GM21529 (cell line): Measurements from ENCODE around the gene SERPINC1.
"Not testable (repeated sequence)": the region's sequence is repeated elsewhere in the genome, so short reads cannot be mapped to it uniquely, and the experiment has no call there.

Source experiments
- ATAC-seq: cut with Tn5 transposase; IDR thresholded peaks from one replicate; pipeline ENCODE4 v1.9.1; 2021; ENCODE audit not compliant: unreplicated experiment

The SERPINC1 gene

DNA sequence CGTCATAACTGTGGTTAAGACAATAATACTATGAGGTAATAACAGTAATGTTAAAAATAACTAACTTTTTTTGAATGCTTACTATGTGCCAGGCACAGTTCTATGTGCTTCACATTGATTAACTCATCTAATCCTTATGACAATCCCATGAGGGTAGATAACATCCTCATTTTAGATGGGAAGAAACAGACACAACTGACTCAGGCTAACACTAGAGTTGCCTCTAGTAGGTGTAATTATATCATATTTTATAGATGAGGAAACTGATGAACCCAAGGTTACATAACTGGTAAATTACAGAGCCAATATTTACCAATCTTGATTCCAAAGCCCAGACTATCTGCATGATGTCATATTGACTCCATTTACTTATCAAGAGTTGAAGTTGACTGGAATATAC is 23.5 kb downstream of the SERPINC1 start:
- no peak for ATAC-seq

DNA sequence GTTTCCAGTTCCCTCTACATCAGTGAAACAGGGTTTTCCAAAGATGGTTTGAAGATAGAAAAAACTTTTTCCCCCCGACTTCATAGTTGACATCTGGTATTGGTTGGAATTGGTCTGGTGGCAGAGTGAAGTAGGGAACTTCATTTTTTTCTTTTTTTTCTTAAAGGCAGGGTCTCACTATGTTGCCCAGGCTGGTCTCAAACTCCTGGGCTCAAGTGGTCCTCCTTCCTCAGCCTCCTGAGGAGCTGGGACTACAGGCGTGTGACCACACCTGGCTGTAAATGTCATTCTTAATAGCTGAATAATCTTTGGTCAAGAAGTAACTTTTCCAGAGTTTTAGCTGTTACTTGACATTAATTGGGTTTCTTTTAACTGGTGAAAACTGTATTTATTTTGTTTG is 27.2 kb downstream of the SERPINC1 start:
- no peak for ATAC-seq

DNA sequence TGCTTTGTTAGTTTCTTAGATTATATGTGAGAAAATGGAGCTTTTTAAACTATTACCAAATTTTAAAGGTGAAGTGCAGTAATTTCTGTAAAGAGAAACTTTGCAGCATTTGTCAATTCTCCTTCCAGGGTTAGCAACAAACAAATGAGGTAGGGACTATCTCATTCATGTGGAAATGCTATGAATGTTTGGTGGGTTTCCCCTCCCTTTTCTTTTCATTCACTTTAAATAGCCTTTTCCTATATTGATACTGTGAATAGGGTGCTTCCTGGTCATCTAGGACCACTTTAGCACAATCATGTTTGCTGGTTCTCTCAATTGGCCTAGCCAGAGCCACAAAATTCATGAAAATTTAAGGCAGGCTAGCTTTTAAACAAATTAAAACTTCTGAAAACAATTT is 28.4 kb downstream of the SERPINC1 start:
- no peak for ATAC-seq

DNA sequence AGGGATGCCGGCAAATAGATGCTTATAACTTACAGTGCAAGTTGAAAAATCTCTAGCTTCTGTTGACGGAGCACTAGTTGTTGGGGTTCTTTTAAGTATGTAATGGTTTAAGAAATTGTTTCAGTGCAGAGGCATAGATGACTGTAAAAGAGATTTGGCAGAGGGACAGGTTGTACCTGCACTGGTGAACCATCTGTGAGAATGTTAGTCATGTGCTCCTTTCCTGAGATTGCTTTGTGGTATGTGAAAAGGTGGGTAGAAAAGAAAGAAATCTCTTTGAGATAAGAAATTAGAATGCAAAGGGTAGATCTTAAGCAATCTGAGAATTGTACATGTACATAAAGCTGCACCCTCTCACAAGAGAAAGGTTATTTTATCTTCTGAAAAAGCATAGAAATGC is 29.5 kb downstream of the SERPINC1 start:
- no peak for ATAC-seq

DNA sequence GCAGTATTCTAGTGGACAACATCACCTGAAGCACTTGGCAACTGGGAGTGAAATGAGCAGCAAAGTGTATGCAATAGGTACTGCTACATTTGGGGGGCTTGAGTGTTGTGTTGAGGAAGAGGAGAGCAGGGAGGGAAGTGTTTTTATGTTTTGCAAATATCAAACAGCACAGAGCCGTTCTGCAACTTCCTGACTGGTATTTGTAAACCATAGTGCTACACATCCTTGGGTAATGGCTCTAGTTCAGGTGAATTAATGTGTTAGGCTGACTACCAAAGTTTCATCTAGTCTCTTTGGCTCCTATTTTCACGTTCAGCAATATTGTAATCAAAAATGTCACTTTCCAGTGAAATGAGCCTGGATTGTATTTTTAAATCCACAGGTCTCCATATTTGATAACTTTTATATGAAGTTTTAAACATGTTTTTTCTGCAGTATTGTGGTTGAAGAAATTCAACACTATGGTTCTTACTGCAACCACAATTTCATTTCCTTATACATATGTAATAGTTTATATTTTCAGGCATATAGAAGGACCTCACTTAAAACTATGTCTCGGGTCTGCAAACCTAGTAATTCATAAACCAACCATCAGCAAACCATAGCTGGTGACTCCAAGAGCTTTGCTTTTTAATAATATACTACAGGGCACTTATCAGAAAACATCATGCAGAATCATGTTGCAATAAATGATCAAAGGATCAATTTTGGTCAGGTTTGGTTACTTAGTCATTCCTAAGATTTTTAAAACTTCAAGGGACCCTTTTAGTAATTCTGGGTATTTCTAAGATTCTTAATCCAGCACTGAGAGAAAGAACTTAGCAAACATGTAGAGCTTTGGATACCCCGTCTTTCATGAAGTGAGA is 30.1 kb downstream of the SERPINC1 start:
- ATAC-seq: no peak

DNA sequence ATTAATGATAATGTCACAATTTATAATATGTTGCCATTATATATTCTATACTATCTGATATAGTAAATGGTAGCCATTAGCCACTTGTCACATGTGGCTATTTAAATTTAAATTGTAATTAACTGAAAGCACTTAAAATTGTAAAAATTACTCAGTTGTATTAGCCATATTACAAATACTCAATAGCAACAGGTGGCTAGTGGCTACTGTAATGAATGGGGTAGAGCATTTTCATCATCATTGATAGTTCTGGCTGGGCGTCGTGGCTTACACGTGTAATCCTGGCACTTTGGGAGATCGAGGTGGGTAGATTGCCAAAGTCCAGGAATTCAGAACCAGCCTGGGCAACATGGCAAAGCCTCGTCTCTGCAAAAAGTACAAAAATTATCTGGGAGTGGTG is 32.4 kb downstream of the SERPINC1 start:
- ATAC-seq: no peak

DNA sequence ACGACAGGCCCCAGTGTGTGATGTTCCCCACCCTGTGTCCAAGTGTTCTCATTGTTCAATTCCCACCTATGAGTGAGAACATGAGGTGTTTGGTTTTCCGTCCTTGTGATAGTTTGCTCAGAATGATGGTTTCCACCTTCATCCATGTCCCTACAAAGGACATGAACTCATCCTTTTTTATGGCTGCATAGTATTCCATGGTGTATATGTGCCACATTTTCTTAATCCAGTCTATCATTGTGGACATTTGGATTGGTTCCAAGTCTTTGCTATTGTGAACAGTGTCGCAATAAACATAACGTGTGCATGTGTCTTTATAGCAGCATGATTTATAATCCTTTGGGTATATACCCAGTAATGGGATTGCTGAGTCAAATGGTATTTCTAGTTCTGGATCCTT is 36.0 kb downstream of the SERPINC1 start:
- ATAC-seq: not testable (repeated sequence)

DNA sequence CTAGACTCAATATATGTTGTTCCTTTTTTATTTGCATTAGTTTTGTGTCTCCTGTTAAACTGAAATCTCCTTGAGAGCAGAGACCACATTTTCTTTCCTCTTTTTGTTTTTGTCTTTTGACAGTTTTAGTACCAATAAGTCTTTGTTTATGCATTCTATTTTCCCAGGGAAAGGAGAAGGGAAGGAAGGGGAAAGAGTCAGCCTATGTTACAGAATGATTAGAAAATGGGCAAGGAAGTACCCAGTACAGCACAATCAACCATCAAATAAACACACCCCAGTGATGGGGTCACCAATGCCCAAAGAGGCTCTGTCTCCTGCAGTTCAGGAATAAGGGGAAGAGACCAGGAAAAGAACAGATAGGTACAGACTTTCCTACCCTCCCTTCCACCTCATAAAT is 38.9 kb downstream of the SERPINC1 start:
- no peak for ATAC-seq

DNA sequence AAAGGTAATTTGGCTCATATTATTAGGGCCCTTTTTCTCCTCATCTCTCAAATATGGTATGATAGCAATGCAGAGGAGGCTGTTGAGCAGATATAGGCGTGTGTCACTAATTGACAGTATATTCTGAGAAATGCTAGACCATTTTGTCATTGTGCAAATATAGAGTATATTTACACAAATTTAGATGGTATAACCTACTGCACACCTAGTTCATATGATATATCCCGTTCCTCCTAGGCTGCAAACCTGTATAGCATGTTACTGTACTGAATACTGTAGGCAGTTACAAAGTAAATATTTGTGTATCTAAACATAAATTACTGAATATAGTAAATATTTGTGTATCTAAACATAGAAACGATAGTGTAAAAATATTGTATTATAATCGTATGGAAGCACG is 40.4 kb downstream of the SERPINC1 start:
- ATAC-seq: no peak

DNA sequence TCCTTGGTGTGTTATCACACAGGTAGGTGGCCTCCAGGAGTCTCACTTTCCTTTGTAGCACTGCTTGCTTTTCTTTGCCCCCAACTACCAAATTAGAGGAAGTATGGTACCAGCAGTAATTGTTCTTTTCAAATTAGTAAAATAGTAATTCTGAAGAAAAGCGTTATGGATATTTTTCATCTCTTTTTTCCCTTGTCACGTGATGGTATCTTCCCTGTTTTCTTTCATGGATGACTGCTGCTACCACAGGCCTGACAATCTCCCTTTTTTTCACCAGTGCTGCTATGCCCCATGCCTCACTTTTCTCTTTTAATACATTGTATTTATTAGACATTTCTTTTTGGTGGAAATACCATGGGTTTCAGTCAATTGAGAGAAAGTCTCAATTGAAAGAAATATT is 45.6 kb downstream of the SERPINC1 start:
- no peak for ATAC-seq

DNA sequence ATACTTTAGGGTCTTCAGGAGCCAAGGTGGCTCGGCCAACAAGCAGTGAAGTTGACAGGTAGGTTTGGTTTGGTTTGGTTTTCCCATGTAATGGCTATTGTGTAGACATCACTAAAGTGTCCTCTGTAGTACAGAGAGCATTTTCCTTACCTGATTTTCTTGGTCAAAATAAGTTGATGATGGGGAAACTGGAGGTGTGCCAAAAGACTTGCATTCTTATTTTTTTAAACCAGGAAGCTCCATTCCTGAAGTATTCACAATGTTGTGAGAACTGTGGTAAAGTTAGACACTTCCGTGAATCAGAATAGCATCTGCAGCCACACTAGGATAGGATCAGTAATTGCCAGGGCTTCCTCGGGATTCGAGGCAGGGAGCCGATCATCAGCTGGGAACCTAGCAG is 46.0 kb downstream of the SERPINC1 start:
- ATAC-seq: no peak

DNA sequence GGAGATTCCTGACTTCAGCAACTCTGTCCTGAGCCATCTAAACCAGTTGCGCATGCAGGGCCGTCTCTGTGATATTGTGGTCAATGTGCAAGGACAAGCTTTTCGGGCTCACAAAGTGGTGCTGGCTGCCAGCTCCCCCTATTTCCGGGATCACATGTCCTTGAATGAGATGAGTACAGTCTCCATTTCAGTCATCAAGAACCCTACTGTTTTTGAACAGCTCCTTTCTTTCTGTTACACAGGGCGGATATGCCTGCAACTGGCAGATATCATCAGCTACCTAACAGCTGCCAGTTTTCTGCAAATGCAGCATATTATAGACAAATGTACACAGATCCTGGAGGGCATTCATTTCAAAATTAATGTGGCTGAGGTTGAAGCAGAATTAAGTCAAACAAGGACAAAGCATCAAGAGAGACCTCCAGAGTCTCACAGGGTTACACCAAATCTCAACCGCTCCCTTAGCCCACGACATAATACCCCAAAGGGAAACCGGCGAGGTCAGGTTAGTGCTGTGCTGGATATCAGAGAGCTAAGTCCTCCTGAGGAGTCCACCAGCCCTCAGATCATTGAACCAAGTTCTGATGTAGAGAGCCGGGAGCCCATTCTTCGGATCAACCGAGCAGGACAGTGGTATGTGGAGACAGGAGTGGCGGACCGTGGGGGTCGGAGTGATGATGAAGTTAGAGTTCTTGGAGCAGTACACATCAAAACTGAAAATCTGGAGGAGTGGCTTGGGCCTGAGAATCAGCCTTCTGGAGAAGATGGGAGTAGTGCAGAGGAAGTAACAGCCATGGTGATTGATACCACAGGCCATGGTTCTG is 46.7 kb downstream of the SERPINC1 start:
- ATAC-seq: no peak

DNA sequence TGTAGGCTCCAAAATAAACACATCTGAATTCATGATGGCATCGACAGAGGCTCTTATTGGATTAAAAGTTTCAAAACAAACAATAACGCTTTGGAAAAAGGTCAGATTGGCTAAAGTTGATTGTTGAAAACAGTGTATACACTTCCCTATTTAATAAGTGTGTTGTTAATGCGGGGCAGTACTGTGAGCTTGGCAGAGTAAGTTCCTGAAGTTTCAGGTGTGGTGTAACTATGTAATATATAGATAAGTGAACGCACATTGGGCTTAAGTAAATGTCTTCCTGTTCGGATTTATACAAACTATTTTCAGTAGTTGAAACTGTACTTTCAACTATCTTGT is 48.1 kb downstream of the SERPINC1 start:
- ATAC-seq: no peak

DNA sequence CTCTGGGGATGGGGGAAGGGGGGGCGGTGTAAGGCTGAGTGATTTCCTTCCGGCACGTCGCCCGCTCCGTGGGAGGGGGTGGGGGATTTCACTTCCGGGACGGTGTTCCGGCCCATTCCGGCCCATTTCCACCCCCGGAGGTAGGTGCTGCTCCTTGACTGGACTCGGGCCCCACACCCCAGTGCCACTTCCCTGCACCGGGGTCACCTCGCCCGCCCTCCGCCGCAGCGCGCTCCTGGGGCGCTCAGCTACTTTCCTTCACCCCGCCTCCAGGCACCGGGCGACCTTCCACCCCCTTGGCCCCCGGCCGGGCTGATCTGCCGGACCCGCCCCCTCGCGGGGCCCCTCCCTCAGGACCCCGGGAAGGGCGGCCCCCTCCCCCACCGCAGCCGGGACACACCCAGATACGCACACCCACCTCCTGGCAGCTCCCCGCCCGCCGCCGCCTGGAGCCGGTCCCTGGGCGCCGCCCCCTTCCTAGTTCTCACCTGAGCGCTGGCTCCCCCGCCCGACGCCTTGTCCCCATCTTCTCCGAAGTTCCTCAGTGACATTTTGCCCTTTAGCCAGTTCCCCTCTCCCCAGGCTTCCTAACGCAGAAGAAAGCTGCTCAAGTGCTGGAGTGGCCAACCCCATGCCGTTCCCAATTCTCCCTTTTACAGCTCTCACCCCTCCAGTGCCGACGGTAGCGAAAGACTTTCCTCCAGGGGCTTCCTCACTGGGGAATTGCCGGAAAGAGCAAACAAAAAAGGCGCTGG is 48.7 kb downstream of the SERPINC1 start, which contains the start of gene ZBTB37:
ZBTB37 (plus strand) TSS at position 115 of the 755 bp plus-strand sequence. CDS start 1,846 bp downstream, outside the sequence.
- ATAC-seq: peak; percentile 67

DNA sequence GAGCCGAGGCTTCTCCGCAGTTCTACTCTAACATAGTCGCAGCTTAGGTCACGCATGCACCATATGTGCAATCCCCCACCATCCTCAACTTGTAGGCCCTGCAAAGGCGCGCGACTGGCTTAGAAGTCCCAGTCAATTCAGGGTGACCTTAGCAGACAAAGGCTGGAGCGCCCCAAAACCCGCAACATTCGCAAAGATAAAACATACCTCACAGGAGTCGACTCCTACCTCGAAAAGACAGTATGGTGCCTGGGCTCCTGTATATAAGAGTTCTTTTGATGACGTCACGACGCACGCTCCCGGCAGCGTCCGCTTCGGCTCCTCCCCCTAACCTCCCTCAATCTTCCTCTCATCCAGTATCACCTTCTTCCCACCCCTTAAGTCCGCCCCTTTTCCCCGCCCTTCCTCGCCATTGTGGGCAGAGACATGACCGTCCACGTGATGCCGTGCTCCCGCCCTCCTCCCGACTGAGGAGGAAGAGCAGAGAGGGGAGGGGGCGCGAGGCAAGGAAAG is 49.3 kb downstream of the SERPINC1 start, which contains the start of gene GAS5:
GAS5 (minus strand) TSS at position 237 of the 513 bp plus-strand sequence.
- ATAC-seq: peak; percentile 72

DNA sequence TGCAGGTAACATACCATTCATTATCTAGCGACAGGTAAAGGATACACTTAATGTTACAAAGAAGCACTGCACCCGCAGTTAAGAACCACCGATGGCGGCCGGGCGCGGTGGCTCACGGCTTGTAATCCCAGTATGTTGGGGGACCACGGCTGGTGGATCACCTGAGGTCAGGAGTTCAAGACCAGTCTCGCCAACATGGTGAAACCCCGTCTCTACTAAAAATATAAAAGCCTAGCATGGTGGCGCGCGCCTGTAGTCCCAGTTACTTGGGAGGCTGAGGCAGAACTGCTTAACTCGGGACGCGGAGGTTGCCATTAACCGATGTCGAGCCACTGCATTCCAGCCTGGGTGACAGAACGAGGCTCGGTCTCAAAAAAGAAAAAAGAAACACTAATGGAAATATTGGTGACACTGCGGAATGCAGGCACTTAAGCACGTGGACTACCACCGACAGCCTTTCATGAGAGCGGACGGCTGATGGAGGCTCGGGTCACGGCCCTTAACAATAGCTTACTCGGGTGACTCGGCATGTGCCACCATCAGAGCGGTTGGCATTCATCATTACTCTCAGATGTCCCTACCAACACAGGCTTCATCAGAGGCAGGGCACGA is 49.9 kb downstream of the SERPINC1 start:
- ATAC-seq: no peak

DNA sequence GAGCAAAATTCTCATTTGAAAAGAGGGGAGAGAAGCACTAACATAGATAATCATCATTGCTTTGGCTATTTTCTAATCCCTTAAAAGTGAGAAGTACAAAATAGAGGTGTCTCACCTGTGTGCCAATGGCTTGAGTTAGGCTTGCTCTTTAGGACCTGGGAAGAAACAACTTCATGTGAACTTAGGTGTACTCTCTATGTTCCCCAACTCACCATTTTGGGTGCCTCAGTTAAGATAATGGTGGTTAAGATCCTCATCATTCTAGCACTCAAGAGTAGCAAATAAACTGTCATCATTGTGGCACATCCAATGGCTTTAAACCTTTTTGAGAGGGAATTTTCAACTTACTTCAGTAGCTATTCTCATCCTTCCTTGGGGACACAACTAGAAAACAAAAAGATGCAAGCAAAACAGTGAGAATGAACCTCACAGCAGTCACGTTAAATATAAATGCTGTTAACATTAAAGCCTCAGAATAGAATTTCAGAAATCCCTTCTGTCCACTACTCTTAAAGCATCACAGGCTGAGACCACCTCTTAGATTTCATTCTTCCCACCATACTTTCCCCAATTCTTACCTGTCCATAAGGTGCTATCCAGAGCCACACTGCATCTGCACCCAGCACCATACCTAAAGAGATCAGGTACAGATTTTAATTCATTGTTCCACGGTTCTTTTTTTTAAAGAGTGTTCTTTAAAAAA is 50.6 kb downstream of the SERPINC1 start:
- ATAC-seq: no peak

DNA sequence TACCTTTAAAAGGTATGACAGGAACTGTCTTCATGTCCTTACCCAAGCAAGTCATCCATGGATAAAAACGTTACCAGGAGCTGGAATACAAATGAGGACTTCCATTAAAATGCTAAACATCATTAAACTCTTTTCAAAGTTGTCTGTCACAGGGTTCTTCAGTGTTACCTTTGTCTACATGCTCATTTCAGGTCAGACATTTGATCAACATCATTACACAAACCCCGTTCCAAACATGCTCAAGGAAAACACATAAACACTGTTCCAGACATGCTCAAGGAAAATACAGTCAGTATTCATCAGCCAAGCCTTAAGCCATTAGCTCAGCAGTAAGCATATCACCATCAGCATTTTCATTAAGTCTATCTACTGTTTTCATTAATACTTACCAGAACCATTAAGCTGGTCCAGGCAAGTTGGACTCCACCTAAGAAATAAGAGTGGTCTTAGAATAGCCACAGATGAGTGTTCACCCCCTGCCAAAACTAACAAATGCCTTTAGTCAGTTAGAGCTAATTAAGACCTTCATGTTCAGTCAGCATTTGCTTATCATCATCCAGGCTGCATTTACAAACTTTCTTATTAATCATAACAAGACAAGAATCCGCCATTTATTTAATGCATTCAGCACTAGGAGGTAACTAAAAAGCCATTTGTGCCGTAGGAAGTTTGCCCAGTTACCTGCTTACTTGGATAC is 51.5 kb downstream of the SERPINC1 start:
- no peak for ATAC-seq

DNA sequence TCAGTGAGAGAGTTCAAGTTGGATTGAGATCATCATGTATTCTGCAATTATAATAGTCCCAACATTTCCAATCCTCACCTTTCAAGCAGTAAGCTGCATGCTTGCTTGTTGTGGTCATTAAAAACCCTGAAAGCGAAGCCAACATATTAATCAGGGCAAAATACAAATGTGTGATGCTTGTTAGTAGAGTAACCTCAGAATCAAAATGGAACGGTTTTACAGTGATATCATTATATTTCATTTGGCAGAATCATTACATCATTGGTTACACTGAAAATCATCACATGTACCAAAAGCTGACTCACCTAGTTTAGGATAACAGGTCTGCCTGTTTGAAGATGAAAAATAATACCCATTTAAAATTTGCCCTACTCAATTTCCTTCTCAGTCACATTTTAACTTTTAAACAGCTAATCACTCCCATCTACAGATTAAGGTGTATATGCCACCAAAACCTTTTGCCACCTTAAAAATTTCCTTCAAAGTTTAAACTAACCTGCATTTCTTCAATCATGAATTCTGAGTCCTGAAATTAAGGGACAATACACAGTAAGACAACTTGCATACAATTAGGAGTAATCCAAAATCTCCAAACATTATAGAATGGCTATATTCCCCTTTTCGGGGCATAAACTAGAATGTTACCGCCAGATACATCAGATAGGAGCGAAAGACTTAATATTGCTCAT is 52.8 kb downstream of the SERPINC1 start:
- ATAC-seq: no peak
